MG63 (cell line): Measurements from ENCODE around the gene MICAL3. TPM values are rescaled to one million over a fixed set of nuclear protein-coding genes. Genes with fewer than 3 reads are reported as not detected.

Experiments used
- DNase-seq: peaks from one replicate; pipeline ENCODE4 v3.0.0-alpha.2; 2020
- H3K27me3 ChIP-seq: fragments of 250-450 bp; sonication (Bioruptor Pico); 2 replicates; pipeline ENCODE4 v1.5.1; 2020; ENCODE audit warnings: mild to moderate bottlenecking, moderate library complexity
- H3K36me3 ChIP-seq: fragments of 250-450 bp; sonication (Bioruptor Pico); 2 replicates; pipeline ENCODE4 v1.5.1; 2020; ENCODE audit warnings: mild to moderate bottlenecking, moderate library complexity
- H3K4me3 ChIP-seq: fragments of 250-450 bp; sonication (Bioruptor Pico); 2 replicates; pipeline ENCODE4 v1.5.1; 2020; ENCODE audit warnings: mild to moderate bottlenecking, moderate library complexity
- H3K9me3 ChIP-seq: fragments of 250-450 bp; sonication (Bioruptor Pico); 2 replicates; pipeline ENCODE4 v1.5.1; 2020; ENCODE audit warnings: mild to moderate bottlenecking, moderate library complexity
- total RNA-seq: library from RNA; depleted of rRNA; stranded (reverse); fragments of >200 nt; shearing (Covaris generic); gene quantifications from 2 replicates; pipeline ENCODE4 v1.2.3, GENCODE V29; 2014; ENCODE audit warnings: low replicate concordance

Gene MICAL3
- total RNA-seq, 1 experiment from 2014 or later, result 13.4 TPM

DNA sequence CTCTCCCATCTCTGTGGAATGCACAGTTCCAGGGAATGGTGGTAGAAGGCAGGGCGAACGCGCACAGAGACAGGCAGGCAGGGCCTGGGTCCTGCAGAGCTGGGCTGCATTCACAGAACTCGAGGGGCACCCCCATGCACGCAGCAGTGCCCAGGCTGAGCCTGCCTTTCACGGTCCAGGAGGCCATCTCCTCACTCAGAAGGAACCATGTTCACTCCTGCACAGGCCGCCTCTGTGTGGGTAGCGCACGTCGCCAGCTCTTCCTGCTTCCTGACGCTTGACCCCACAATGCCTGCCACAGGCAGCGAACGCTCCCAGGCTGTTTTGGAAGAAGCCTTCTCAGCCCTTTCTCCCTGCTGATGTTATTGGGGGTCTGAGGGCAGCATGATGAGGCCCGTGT lies 151.2 kb downstream of the MICAL3 start:
- Histone ChIP-seq H3K27me3 (no peaks in the 10 kb centered on the region), H3K4me3 (no peak overlapping the region), H3K36me3 (peaks cover 55% of the 10 kb centered on the region), H3K9me3 (no peaks in the 10 kb centered on the region)
- no peak for DNase-seq

DNA sequence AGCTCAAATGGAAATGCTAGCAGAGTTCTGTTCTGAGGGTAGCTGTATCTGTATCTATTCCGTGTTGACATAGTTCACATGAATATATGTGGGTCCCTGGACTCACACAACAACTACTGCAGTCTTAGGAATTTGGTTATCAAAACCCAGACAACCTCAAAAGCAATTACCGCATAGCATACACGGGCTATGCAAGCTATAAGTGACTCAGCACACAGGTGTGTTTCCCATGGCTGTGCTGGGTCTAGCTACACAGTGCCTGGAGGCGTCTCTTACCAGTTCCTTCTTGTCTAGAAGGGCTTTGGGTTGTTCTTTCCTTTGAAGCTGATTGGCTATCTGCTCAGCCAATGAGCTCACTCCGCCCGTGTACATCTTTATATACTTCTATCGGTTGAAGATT lies 151.9 kb downstream of the MICAL3 start:
- DNase-seq, result no peak
- no peaks in the 10 kb centered on the region for H3K27me3 ChIP-seq
- H3K9me3 ChIP-seq, result no peaks in the 10 kb centered on the region
- no peak overlapping the region for H3K4me3 ChIP-seq
- peaks cover 55% of the 10 kb centered on the region for H3K36me3 ChIP-seq

DNA sequence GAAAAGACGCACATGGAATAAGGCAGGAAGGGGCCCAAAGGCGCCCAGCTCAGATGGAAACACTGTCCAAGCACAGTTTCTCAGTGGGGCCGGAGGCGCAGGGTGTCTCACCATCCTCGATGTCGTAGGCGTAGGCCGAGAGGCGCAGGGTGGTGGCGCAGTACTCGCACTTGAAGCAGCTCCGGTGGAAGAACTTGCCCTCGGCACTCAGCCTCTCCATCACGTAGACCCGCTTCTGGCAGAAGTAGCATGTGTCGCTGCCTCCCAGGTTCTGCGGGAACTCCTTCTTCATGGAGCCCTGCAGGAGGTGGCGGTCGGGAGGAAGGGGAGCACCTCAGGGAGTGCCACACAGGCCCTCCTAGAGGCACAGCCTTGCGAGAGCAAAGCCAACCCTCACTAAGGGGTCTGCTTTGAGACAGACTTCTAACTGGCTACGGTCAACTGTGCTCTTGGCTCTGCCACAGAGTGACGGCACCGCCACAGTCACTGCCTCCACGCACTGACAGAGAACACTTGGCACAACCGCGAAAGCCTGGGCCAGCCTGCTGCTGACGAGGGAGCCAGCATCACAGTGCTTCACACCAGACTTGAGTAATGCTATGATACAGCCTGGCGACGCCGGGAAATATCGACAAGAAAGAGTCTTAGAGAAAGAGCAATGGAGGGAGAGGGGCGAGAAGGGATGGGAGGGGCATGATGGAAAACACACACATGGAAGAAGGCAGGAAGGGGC lies 152.5 kb downstream of the MICAL3 start:
- H3K9me3 ChIP-seq, result no peaks in the 10 kb centered on the region
- H3K4me3 ChIP-seq, result no peak overlapping the region
- H3K27me3 ChIP-seq, result no peaks in the 10 kb centered on the region
- H3K36me3 ChIP-seq, result peaks cover 61% of the 10 kb centered on the region
- DNase-seq, result no peak

DNA sequence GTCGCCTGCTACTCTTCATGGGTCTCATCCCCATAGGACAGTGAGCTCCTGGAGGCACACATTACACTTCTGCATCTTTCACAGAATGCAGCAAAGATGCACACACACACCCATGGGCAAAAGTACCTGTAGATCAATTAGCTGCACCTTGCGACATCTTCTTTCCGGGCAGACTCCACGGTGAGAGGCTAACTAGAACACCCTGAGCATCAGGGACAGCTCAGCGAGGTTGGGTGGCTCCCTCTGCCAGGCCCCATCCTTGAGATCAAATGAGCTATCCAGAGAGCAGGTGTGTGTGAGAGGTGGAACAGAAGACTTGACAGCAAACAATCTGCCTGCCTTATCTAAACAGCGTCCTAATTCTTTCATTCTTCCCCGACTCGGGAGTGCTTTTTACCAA lies 154.0 kb downstream of the MICAL3 start:
- H3K9me3 ChIP-seq, result no peaks in the 10 kb centered on the region
- peaks cover 73% of the 10 kb centered on the region for H3K36me3 ChIP-seq
- no peak overlapping the region for H3K4me3 ChIP-seq
- H3K27me3 ChIP-seq, result no peaks in the 10 kb centered on the region
- DNase-seq, result no peak

DNA sequence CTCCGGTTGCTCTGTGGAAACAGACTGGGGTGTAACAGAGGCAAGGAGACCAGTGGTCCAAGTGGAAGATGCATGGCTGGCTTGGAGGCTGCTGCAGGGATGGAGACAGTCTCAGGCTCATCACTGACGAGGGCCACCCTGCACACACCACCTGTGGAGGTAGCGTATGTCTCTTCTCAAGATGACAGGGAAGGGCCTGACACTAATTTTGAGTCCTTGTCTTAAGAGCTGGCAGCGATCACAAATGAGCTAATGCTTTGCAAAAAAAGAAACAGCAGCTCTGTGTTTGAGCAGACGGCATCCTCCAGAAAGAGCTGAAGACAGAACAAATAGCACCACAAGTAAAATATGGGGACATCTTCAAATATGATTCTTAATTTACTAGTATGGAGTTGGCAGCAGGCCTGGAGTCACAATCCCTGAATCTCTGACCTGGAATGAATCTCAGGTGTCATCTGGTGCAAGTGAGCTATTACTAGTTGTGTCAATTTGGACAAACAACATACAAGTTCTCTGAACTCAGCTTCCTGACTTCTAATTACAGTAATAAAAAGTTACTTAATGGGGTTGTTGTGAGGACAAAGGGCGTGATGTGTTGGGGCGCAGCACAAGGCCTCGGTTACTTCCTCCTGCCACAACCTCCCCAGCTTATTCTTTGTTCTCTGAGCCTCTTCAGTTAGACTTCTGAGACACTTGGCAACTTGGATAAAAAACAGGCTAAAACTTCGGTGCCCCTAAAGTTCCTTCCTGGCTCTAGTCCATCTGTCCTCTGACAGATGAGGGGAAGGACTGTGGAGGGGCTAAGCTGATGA lies 154.9 kb downstream of the MICAL3 start:
- H3K27me3 ChIP-seq, result no peaks in the 10 kb centered on the region
- no peaks in the 10 kb centered on the region for H3K9me3 ChIP-seq
- H3K4me3 ChIP-seq, result no peak overlapping the region
- peaks cover 73% of the 10 kb centered on the region for H3K36me3 ChIP-seq
- no peak for DNase-seq

DNA sequence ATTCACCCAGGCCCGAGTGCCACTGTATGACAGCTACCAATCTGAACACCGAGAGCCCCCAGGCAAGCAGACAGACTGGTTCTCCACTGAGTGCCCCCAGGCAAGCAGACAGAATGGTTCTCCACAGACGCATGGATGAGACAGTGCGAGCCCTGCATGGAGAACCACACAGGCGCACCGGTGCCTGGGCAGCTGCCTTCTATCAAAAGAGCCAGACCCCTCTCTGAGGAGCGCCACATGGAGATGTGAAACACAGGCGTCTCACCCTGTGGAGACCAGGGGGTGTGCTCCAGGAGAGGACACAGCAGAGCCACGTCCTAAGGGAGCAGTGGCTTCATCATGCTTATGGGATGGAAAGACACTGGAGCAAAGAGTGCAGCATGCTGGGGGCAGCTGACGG lies 155.6 kb downstream of the MICAL3 start:
- Histone ChIP-seq H3K27me3 (no peaks in the 10 kb centered on the region), H3K4me3 (no peak overlapping the region), H3K9me3 (no peaks in the 10 kb centered on the region), H3K36me3 (peaks cover 72% of the 10 kb centered on the region)
- no peak for DNase-seq

DNA sequence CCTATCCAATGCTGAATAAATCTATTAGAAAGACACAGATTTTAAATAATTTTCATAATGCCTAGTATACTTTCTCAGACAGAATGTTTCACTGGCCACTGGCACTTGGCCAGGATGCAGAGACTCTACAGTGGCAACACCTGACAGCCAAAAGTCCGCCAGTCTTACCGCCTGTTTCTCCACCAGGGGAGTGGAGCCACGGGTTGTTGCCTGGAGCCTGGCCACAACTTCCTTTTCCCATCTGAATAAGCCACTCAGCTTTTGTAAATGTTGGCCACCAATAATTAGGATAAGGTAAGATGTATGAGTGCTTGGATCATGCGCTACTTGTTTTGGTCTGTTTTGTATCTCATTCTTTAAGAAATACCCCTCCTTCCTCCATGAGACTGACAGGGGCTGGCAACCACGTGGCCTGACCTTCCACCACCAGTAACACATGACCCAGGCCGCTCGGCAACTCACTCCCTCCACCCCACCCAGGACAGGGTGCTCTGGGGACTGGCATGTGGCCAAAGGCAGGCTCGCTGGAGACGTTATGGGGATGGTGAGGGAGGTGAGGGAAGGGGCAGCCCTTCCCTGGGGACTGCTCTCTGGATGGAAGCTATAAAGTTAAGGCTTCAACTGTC lies 157.1 kb downstream of the MICAL3 start:
- Histone ChIP-seq H3K27me3 (no peaks in the 10 kb centered on the region), H3K36me3 (peaks cover 74% of the 10 kb centered on the region), H3K9me3 (no peaks in the 10 kb centered on the region), H3K4me3 (no peak overlapping the region)
- no peak for DNase-seq

DNA sequence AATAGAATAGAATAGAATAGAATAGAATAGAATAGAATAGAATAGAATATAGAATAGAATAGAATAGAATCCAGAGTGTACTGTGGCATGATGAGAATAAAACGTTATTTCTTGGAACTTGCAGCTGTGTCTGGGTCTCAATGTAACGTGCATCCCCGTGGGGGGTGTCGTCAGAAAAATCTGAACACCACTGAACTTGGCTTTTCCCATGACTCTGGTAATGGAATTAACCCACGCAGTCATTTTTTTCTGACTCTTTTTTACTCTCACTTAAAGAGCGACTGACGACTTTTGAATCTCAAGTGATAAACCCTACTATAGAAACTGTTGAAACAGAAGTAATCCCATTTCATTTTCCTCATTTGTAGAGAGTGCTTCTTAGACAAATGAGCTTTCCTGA lies 157.7 kb downstream of the MICAL3 start:
- H3K4me3 ChIP-seq, result no peak overlapping the region
- no peak for DNase-seq
- no peaks in the 10 kb centered on the region for H3K9me3 ChIP-seq
- H3K27me3 ChIP-seq, result no peaks in the 10 kb centered on the region
- H3K36me3 ChIP-seq, result peaks cover 70% of the 10 kb centered on the region

DNA sequence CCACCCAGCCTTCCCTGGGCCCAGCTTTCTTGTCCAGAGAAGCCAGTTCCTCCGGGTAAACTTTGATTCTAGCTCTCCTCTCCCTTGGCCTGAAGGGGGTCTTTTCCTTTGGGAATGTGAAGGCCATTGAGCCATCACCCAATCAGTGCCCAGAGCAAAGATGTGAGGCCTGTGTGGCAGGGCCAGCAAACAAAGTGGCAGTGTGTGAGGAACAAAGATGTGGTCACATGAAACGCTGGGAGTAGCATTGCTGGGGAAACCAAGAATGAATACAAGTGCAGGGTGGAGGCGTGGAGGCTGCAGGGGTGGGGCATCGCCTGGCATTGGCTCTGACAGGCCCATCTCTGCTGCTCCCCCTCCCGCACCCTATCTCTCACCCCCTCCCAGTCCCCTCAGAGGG lies 158.2 kb downstream of the MICAL3 start:
- no peaks in the 10 kb centered on the region for H3K27me3 ChIP-seq
- DNase-seq, result no peak
- H3K9me3 ChIP-seq, result no peaks in the 10 kb centered on the region
- peaks cover 65% of the 10 kb centered on the region for H3K36me3 ChIP-seq
- H3K4me3 ChIP-seq, result no peak overlapping the region

DNA sequence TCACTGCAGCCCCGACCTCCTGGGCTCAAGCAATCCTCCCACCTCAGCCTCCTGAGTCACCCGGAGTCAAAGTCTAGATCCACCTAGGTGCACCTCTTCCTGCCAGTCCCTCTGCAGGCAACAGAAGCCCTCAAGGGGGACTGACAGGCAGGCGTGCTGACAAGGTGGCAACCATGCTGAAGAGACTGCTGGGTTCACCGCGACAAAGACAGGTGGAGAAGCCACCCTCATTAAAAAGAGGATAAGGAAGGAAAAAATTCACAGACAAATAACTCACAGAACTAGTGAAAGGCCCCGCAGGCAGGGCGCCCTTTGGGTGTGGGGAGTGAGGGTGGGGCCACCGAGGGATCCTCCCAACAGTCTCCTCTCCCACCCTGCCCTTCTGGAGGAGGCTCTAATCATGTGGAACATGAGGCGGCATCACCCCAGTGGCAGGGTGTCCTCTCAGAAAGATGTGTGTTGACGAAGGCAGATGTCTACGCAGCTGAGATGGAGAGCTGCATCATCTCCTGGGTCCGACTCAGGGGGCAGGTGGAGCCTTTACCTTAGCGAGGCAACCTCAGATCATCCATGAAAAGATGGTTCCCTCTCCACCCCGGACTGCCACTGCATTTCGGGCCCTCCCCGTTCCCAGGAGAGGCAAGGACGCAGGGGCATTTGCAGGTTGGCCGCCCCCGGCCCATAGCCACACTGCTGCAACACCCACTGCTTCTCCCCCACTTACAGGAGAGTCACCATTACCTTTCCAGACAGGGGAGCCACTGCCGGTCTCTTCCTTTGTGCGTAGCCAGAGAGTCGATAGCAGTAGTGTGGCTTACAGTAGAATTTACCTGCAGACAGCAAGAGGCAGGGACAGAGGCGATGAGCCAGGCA lies 158.9 kb downstream of the MICAL3 start:
- no peaks in the 10 kb centered on the region for H3K9me3 ChIP-seq
- no peaks in the 10 kb centered on the region for H3K27me3 ChIP-seq
- DNase-seq, result no peak
- H3K4me3 ChIP-seq, result no peak overlapping the region
- peaks cover 61% of the 10 kb centered on the region for H3K36me3 ChIP-seq

DNA sequence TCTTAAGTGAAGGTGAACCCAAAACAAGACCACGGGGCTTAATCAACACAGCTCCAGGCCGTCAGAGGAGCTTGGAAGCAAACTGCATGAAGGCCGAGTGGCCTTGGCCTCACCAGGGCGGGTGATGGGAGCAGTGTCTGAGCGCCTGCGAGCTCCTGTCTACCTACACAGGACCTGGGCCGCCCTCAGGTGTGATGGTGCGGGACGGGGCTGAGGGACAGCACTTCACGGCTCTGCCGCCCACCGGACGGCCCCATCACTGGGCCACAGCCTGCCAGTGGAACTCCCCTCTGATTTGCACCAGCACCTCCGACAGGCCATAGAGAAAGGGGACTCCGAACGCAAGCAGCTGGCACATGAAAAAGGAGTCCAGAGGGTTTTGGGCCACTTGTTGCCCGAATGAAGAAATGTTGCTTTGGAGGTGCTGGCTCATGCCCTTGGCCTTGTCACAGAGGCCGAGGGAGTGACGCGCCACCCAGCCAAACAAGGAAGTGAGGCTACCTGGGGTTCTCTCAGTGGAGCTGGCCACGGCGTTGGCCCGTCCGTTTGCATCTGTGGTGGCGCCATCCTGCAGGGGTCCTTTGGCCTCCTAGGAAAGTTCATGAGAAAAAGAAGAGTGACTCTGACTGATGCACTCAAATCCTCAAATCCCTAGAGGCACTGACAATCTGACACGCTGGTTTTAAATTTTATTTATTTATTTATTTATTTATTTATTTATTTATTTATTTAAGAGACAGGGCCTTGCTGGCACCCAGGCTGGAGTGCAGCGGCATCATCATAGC lies 159.8 kb downstream of the MICAL3 start:
- Histone ChIP-seq H3K9me3 (no peaks in the 10 kb centered on the region), H3K36me3 (peaks cover 57% of the 10 kb centered on the region), H3K27me3 (no peaks in the 10 kb centered on the region), H3K4me3 (no peak overlapping the region)
- no peak for DNase-seq

DNA sequence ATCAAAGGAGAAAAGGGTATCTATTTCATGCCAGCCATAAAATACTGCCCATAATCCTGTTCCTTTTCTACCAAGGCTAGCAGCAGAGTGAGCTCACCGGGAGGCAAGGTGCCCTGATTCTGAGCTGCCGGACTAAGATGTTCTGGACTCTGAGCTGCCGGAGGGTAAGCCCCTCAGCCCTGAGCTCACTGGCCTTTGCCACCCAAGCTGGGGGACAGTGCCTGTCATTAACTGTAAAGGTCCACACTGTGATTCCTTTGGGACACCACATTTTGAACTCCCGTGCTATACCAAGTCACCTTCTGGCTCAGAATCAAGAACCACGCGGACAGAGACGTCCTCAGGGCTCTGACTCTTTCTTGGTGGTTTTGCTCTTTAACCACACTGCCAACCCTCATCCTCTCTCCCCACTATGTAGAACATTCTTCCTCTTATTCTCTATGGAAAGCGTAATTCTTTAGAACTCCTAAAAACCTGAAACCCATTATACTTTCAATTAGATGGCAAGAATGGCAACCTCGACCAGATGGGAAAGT lies 161.6 kb downstream of the MICAL3 start:
- no peaks in the 10 kb centered on the region for H3K27me3 ChIP-seq
- H3K9me3 ChIP-seq, result no peaks in the 10 kb centered on the region
- H3K4me3 ChIP-seq, result no peak overlapping the region
- no peak for DNase-seq
- H3K36me3 ChIP-seq, result peaks cover 54% of the 10 kb centered on the region

DNA sequence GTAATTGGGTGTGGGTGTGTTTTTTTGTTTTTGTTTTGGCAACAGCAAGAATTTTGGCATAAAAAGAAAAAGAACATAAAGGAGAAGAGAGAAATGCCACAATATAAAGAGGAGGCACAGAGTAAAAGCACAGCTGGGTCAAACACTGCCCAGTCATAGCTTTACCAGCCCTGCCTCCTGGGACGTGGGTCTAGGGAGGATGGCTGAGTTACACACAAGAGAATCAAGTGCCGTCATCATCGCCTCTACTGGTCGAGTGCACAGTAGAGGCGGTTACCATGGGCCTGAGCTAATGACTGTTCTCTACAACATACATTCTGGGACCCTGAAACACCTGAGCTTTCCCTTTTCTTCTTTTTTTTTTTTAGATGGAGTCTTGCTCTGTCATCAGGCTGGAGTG lies 162.5 kb downstream of the MICAL3 start:
- H3K9me3 ChIP-seq, result no peaks in the 10 kb centered on the region
- no peak overlapping the region for H3K4me3 ChIP-seq
- H3K36me3 ChIP-seq, result peaks cover 53% of the 10 kb centered on the region
- DNase-seq, result no peak
- no peaks in the 10 kb centered on the region for H3K27me3 ChIP-seq

DNA sequence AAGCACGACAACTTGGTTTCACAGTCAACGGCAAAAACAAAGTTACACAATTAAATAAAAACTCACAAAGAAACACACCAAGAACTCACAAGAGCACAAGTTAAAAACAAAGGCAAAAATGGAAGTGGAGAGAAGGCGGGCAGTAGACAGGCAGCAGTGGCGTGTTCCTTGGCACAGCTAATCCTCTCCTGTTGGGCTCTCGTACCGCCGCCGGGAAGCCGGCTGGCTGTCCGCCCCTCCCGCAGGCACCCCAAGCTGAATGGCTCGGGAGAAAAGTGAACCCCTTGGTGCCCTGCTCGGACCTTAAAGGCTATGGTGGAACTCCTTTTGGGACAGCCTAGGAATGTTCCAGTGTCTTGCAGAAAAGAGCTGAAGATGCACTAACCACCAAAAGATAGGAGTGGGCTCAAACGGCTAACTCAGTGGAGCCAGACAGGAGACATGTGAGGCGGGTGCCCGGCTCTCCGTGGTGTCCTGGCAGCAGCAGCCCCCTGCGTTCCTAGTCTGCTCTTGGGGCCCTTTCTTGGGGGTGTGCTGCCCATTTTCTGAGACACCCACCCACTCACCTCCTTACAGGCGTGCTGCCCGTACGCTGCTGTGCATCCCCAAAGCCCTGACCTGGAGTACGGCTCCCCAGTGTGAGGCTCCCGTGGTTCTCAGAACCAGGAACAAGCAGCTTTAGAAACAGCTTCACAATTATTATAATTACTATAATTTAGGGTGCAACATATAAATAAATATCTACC lies 164.0 kb downstream of the MICAL3 start:
- Histone ChIP-seq H3K36me3 (peaks cover 45% of the 10 kb centered on the region), H3K27me3 (no peaks in the 10 kb centered on the region), H3K9me3 (no peaks in the 10 kb centered on the region), H3K4me3 (no peak overlapping the region)
- DNase-seq, result no peak

DNA sequence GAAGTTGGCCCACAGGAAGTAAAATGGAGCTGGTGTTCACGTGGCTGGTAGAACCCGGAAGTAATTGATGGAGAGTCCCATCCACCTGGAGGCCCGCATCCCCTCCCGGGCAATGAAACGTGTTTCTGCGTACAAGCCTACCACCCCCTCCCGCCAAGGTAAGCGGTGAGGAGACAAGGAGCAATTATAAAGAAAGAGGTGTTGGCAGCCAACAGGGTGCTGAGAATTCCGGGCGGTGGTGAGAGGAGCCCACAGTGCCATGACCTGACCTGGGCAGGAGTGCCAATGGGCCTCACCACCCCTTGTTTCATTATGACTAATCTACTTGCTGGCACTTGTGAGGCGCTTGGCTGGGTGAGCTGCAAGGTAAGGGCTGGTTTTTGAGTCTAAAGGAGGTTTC lies 166.3 kb downstream of the MICAL3 start:
- no peak for DNase-seq
- Histone ChIP-seq H3K27me3 (no peaks in the 10 kb centered on the region), H3K9me3 (no peaks in the 10 kb centered on the region), H3K4me3 (no peak overlapping the region), H3K36me3 (peaks cover 34% of the 10 kb centered on the region)
